ENCODE data around the gene CHRNG. TPM values are rescaled to one million over a fixed set of nuclear protein-coding genes. Genes with fewer than 3 reads are reported as not detected.

CHRNG gene
- total RNA-seq, 4 donors from 2014 or later: not detected

- no peak for TF ChIP-seq CTCF (IDR thresholded peaks at IDR 0.05; ENCODE audit: low read depth)
These were observed 54.5 kb downstream of the CHRNG start for GRCh38 chr2:232593982-232594381.

Other genes starting within 250 kb of the CHRNG start
- not detected for gene ALPP, start 160.9 kb upstream of the CHRNG start, total RNA-seq
- gene ALPG, start 132.8 kb upstream of the CHRNG start, total RNA-seq: not detected
- not detected for gene ALPI, start 83.5 kb upstream of the CHRNG start, total RNA-seq
- gene ECEL1, start 51.9 kb upstream of the CHRNG start, total RNA-seq: not detected
- gene PRSS56, start 19.3 kb upstream of the CHRNG start, total RNA-seq: not detected
- not detected for gene CHRND, start 13.5 kb upstream of the CHRNG start, total RNA-seq
- 1 to 10 TPM; 1.5 to 3.5 (median 2.2) TPM for gene TIGD1, start 10.9 kb downstream of the CHRNG start, total RNA-seq
- gene EIF4E2, start 11.0 kb downstream of the CHRNG start, total RNA-seq: 10 to 100 TPM; 27.5 to 63.8 (median 35.0) TPM
- 10 to 100 TPM in 3 of 4 donors, 1 to 10 TPM in 1; 6.0 to 56.9 (median 25.8) TPM for gene EFHD1, start 93.9 kb downstream of the CHRNG start, total RNA-seq
- 10 to 100 TPM; 73.8 to 90.4 (median 82.6) TPM for gene GIGYF2, start 157.6 kb downstream of the CHRNG start, total RNA-seq
- not detected for gene KCNJ13, start 236.9 kb downstream of the CHRNG start, total RNA-seq